GM21447 (cell line): ENCODE measurements around the gene DOP1A.
"Not testable (repeated sequence)": the region's sequence is repeated elsewhere in the genome, so short reads cannot be mapped to it uniquely, and the experiment has no call there.

Source experiments
- ATAC-seq: cut with Tn5 transposase; IDR thresholded peaks from one replicate; pipeline ENCODE4 v1.9.1; 2021; ENCODE audit not compliant: unreplicated experiment

The DOP1A gene

DNA sequence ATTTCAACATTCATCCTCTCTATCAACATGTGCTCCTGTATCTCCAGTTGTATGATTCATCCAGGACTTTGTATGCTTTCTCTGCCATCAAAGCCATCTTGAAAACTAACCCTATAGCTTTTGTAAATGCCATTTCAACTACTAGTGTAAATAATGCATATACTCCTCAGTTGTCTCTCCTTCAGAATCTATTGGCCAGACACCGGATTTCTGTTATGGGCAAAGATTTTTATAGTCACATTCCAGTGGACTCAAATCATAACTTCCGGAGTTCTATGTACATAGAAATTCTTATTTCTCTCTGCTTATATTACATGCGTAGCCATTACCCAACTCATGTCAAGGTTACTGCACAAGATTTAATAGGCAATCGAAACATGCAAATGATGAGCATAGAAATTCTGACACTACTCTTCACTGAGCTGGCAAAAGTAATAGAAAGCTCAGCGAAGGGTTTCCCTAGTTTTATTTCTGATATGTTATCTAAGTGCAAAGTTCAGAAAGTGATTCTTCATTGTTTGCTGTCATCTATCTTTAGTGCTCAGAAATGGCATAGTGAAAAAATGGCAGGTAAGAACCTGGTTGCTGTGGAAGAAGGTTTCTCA, 70.7 kb downstream of the DOP1A start:
- no peak for ATAC-seq

DNA sequence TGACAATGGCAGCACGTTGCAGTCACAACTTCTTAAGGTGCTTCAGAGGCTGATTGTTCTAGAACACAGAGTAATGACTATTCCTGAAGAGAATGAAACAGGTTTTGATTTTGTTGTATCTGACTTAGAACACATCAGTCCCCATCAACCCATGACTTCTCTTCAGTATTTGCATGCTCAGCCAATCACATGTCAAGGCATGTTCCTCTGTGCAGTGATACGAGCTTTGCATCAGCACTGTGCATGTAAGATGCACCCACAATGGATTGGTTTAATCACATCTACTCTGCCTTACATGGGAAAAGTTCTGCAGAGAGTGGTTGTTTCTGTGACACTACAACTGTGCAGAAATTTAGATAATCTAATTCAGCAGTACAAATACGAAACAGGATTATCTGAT, 71.3 kb downstream of the DOP1A start:
- ATAC-seq, result no peak

DNA sequence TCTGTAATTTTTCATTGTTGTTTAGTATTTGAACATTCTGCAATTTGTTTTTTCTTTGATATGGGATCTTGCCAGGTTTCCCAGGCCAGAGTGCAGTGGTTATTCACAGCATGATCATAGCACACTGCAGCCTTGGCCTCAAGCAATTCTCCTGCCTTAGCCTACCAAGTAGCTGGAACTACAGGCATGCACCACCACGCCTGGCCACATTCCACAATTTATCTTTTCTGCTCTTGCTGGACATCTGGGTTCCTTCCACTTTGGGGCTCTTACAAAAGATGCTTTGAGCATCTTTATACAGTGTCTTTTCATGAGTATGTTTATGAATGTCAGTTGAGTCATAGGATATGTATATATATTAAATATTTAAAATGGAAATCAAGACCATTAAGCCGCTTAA, 83.6 kb downstream of the DOP1A start:
- ATAC-seq, result no peak

DNA sequence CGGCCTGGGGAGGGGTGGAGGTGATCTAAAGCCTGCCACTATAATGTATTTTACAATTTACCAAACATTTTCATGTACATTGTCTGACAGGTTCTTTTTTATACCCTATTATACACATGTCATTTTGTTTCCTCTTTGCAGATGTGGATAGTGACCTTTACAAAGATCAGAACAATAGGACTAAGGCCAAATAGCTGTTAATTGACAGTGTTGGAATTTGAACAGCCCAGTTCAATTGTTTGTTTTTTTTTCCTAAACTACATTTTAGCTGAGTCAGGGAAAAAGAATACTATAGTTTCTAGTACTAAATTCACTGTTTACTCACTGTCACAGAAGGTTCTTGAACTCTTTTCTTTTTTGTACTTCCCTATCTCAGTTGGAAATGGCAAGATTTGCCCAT, 85.4 kb downstream of the DOP1A start:
- no peak for ATAC-seq

DNA sequence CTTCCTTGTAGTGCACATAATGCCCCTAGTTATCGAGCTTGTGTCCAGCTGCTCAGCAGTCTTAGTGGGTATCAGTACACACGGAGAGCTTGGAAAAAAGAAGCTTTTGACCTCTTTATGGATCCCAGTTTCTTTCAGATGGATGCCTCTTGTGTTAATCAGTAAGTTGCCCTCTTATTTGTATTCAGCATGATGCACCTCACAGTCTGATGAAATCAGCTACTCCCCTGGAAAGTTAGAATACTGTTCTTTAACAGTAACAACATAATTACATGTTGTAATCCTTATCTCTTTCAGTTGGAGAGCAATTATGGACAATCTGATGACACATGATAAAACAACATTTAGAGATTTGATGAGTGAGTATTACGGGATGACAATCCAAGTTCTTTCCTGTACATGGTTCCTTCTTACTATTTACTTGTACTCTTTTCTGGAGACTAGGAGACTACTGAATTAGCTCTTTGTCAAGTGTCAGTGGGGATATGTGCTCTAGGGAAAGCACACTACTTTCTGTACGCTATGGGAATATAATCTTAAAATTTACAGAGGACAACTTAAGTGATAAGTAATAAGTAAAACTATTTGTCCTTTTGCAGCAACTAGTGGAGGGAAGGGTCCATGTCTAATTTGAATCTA, 86.5 kb downstream of the DOP1A start:
- no peak for ATAC-seq

DNA sequence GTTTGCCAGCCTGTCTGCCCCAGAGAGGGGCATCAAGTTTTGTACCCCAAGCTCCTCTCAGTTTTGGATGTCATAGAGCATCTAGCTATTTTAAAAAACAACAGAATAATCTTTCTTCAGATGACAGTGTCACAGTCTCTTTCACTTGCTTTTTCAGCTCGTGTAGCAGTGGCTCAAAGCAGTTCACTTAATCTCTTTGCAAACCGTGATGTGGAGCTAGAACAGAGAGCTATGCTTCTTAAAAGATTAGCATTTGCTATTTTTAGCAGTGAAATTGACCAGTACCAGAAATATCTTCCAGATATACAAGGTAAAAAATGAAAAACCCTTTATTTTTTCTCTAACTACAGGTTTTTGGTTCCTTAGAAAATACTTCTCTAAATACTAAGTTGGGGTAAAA, 88.3 kb downstream of the DOP1A start:
- ATAC-seq, result no peak

DNA sequence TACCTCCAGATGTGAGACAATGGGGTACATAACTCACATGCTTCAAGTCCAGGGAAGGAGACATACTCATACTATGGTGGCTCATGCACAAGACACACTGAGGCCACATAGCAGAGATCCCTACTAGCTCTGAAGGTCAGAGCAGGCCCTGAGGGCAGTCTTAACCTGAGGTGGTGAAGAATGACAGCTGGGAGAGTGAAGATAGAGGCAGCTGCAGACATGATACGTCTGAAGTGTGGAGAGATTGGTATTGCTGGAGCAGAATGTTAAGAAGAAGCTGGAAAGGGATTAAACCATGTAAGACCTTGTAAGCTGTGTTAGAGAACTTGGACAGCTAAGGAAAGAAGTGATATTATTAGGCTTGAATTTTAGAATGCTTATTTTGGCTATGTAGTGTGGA, 92.7 kb downstream of the DOP1A start:
- no peak for ATAC-seq

DNA sequence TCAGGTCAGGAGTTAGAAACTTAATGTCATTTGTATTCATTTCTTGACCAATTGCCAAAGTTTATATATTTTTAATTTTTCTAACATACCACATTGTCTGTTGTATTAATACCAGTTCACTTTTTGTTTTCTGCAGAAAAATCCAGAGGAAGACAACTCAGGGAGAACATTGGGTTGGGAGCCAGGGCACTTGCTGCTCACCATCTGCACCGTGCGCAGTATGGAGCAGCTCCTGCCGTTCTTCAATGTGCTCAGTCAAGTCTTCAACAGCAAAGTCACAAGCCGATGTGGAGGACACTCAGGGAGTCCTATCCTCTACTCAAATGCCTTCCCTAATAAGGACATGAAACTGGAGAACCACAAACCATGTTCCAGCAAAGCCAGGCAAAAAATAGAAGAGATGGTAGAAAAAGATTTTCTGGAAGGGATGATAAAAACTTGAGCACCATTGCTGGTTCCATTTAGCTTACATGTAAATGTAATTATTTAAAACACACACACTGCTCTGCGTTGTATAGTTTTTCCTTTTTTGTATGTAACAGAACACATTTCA, 100.3 kb downstream of the DOP1A start:
- ATAC-seq, result no peak

DNA sequence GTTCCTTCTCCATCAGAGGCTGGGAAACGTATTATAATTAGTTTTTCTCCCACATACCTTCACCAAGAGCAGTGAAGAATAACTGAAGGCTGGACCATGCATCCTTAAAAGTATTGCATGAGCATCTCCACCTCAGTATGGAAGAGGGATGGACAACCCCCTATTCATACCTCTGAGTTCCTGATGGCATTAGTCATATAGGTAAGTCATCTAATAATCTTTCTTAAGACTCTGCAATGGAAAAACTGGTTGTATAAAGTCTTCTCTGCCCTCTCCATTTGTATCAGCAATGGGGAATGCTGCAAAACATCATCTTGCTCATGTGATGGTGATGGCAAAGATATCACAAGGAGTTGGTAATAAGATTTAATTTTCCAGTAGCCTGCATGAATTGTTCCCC, 101.1 kb downstream of the DOP1A start:
- no peak for ATAC-seq

DNA sequence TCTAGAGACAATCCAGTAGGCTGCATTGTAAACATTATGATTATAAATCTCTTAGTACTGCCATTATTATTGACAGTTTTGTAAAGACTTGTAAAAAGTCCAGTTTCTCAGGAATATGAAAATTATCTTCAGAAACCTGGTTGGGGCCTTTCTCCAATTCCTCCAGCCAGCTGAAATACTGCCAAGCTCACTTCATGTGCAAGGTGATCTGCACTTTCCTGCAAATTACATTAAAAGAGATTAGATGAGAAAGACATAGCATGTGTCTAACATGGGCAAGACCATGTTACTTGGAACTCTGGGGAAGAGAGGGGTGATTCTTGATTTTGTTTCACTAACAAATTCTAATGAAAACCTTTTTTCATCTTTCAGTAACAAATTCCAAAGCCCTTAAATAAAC, 101.6 kb downstream of the DOP1A start:
- no peak for ATAC-seq

DNA sequence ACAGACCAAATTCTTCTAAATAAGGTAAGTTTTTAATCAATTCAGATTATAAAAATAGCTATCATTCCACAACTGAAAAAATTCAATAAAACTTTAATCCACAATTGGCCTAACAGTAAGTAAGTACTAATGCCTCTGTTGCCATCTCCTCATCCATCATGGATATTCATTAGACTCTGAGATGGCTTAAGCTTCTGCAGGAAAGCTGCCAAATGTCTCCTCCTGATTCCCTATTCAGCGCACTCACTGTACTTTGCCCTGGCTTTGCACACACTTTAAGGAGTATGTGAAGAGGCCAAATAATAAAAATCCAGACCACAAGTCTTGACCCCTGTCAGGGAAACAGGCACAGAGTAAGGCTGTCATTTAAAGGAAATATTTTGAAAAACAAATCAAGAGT, 102.0 kb downstream of the DOP1A start:
- no peak for ATAC-seq

DNA sequence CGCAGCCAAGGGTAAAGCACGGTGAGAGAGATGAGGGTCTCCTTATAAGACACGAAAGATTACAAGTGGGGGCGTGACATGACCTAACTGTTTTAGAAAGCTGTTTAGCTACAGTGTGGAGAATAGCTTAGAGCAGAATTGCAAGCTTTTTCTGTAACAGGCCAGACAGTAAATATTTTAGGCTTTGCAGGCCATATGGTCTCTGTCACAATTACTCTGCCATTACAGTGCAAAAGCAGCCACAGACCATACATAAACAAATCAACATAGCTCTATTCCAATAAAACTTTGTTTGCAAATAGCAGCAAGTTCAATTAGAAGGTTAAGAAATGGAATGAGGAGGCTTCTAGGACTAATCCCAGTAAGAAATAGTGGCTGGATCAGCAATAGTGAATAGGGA, 108.8 kb downstream of the DOP1A start:
- no peak for ATAC-seq

DNA sequence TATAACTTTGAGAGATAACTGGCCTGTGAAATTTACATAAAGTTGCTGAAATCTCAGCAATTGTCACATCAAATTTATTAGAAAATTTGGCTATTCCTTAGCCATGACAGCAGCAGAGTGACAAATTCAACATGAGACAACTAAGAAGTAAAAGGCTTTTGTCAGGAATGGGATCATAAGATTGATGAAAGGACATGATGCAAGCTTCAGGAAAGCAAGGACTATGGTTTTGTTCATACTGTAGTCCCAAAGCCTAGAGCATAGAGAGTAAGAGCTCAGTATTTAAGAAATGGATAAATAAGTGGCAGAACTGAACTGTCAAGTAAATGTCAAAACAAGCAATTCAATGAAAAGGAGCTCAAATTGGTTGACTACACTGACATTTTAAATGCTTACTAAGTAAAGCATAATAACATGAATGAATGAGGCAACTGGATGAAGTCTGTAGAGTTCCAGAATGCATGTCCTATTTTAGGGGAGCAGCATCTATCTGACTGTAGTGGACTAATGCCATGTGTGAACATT, 113.0 kb downstream of the DOP1A start:
- ATAC-seq, result no peak

DNA sequence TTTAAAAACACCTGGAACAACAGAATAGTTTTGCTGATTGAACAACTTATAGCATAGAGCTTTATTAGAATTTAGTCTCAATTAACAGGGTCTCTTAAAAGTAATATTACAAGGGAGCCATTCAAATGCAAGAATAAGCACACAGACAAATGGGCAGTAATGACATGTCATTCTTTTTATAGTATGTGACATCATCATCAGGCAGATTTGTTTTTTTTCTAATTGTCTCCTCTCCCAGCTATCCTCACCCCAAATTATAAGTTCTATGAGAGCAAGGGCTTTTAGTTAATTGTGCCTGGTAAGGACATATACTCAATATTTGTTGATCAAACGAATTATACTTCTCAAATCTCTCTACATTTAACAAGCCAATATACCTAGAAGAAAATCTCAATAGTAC, 114.6 kb downstream of the DOP1A start:
- ATAC-seq, result no peak

DNA sequence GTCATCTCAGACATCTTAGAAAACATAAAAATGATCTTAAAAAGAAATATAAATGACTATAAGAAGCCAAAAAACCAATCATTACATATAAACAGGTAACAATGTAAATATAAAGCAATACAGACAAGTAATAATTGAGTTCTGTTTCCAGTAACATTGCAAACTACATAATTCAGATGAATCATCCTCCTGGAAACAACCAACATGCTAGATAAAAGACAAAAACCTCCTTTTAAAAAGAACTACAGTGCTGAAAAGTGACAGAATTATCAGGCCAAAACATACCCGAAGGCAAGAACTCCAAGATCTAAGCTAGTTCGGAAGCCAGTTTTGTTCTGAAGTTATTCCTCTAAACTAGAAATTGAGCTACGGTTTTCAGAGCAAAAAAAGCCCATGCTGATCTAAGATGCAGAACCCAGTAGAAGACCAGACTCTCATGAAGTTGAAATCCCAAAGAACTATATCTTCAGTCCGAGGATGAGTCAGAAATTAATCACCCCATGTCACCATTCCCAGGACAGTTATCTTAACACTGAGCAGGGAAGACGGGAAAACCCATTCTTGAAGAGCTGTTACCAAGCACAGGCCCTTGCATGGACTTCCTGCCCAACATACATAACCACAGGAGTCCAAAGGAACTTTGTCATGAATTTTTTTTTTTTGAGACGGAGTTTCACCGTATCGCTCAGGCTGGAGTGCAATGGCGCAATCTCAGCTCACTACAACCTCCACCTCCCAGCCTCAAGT, 115.8 kb downstream of the DOP1A start:
- ATAC-seq, result no peak

DNA sequence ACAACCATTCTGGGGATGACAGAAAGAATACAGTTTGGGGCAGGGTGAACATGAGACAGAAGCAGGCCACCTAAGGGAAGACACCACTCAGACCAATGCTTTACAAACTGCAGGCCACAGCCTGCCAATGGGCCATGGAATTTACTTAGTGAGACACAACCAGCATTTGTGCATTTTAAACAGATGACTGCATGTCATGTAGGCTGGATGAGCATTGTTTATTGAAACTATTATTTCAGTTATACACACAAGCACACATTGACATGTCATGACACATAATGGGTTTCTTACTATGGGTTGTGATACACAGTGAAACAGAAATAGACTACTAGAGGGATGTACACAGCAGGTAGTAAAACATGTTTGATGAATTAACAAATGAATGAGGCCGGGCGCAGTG, 117.6 kb downstream of the DOP1A start:
- no peak for ATAC-seq

DNA sequence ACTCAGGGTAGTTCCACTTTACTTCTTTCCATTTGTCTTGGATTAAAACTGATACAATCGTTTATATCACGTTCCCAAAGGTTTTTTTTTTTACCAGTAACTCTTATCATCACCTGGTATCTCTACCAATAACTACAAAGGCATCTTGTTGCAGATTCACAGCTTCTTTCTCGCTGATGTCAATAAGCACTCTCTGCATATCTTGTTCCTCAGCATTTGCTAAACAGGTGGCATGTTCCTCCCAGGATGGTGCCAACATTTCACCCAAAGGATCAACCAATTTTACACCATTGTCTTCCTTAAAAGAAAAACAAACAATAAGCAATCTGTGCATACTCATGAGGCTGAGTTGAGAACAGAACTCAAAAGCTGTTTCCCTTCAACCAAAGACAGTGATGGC, 121.0 kb downstream of the DOP1A start:
- no peak for ATAC-seq

DNA sequence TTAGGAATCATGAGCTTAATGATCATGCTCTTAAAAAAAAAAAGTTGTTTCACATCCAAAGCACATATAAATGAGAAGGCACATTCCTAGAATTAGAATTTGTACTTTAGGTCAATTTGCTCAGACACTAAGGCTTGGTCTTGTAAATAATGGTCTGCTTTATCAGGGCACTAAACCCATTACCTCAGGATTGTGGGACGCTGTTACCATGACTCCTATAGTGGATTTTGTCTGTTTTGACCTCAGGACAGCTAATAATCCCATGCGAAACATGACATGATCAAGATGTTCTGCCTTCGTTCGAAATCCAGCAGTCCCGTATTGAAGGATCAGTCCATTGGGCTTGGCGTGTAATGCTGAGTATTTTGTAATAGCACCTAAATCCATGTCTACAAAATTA, 123.2 kb downstream of the DOP1A start:
- ATAC-seq, result no peak

DNA sequence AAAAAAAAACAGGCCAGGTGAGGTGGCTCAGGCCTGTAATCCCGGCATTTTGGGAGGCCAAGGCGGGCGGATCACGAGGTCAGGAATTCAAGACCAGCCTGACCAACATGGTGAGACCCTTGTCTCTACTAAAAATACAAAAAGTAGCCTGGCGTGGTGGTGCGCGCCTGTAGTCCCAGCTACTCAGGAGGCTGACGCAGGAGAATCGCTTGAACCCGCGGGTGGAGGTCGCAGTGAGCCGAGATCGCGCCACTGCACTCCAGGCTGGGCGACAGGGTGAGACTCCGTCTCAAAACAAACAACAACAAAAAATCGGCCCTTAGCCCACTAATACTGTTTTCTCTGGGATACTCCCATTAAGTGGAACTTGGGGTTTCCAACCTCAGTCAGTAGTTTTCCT, 124.5 kb downstream of the DOP1A start:
- not testable (repeated sequence) for ATAC-seq

DNA sequence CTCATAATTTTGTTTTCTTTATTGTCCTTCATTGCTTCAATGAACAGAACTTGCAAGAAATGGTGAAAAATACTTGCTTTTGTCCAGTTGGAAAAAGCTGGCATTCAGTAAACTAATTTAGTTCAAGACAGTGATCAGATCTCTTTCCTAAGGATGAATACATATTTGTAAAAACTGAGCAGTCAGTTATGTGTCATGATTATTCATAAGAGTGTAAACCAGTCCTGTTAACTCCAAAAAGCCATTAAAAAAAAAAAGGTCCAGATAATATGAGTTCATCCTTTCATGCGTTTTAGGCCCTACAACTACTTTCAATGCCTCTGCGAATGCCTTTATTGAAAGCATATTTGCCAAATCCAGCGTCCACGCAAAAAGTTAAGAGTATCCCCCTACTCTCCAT, 125.0 kb downstream of the DOP1A start:
- ATAC-seq, result peak; percentile 0

DNA sequence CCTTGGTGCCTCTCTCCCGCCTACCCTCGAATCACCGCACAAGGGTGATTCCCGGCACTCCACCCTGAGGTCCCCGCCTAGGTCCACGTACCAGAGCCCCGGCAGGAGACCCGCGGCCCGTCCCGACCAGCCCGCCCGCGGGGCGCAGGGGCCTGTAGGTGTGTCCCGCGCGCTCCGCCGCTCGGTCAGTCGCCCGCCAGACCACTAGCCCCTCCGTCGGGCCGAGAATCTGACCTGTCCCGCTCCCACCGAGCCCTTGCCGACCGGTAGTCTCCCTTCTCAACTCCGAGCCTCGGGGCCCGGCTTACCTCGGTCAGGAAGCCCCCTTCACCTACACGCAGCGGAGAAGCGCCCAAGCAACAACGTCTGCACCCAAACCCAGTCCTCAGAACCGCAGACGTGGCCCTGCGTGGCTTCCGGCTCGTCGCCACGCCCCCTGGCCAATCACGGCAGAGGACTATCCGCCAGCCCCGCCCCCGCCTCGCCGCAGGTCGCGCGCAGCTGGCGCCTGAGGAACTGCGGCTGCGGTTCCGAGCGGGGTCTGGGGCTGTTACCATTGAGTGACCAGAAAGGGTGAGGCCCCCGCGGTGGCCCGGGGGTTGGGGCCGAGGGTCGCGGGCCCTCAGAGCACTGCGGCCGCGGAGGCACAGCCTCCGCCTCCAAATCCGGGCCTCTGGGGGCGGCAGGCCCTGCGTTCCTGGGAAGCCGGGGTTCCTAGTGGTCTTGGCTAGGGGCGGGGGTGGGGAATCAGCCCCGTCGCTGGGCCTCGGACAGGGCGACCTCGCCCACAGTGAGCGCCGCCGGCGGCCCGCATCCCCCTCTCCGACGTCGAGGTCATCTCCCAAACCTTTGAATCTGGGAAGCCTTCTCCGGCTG, 125.6 kb downstream of the DOP1A start, which contains the start of the genes PGM3 and RWDD2A:
PGM3 (minus strand) TSS at position 395 of the 876 bp plus-strand sequence. CDS start 2,253 bp downstream, outside the sequence.
RWDD2A (plus strand) TSS at position 487 of the 876 bp plus-strand sequence. CDS start 1,095 bp downstream, outside the sequence.
- ATAC-seq, result peak; percentile 93
